A549 treated with RU486 at 1 μM for 4 hours (cell line): ENCODE measurements around the gene ZNF512B. TPM values are rescaled to one million over a fixed set of nuclear protein-coding genes. Genes with fewer than 3 reads are reported as not detected.

Source experiments
- total RNA-seq: library from RNA; stranded (reverse); fragments of 200-300 nt; extraction: Qiagen RNA extraction; gene quantifications from 5 replicates; pipeline ENCODE4 v1.2.3, GENCODE V29; 2022; ENCODE audit warnings: low read depth

Gene ZNF512B, protein sequence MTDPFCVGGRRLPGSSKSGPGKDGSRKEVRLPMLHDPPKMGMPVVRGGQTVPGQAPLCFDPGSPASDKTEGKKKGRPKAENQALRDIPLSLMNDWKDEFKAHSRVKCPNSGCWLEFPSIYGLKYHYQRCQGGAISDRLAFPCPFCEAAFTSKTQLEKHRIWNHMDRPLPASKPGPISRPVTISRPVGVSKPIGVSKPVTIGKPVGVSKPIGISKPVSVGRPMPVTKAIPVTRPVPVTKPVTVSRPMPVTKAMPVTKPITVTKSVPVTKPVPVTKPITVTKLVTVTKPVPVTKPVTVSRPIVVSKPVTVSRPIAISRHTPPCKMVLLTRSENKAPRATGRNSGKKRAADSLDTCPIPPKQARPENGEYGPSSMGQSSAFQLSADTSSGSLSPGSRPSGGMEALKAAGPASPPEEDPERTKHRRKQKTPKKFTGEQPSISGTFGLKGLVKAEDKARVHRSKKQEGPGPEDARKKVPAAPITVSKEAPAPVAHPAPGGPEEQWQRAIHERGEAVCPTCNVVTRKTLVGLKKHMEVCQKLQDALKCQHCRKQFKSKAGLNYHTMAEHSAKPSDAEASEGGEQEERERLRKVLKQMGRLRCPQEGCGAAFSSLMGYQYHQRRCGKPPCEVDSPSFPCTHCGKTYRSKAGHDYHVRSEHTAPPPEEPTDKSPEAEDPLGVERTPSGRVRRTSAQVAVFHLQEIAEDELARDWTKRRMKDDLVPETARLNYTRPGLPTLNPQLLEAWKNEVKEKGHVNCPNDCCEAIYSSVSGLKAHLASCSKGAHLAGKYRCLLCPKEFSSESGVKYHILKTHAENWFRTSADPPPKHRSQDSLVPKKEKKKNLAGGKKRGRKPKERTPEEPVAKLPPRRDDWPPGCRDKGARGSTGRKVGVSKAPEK
- total RNA-seq: 8.0 to 13.0 TPM (median 11.1 TPM) in 5 replicates

GRCh38 chr20:63969838-63970713 is at the start of gene ZNF512B:
Gene ZNF512B (minus strand): TSS chr20:63969930. CDS start chr20:63967950, 1,980 bp downstream.

DNA sequence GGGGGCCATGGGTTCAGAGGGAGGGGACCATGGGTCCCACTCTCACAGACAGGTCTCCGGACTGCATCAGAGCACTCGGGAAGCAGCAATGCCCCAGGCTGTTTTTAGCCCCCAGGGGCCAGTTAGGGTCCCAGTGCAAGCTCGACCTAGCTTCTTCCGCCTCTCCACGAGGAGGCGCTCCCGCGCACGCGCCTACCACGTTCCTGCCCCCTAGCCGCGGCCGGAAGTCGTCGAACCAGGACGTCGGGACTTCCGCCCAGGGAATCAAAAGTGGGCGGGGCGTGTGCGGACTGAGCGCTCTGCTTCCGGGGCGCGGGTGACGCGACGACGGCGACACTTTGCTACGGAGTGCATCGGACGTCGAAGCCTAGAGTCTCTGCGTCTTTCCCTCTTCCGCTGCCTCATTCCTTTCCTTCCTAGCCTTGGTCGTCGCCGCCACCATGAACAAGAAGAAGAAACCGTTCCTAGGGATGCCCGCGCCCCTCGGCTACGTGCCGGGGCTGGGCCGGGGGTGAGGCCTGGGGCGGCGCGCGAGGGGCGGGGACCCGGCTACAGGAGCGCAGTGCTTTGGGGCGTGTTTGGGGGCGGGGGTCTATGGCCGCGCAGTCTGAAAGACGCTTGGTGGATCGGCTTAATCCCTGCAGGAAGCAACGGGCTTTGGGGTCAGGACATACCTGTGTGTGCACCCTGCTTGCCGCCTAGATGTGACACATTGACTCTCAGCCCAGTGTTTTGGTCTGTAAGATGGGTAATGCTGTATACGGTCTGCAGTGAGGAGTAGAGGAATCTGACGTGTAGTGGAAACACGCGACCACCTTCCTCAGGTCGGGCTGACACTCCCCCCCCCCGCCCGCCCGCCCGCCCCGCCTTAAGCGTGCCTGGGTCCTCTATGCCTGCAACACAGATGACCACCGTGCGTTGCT is 11.3 kb upstream of the ZNF512B start, which contains the start of gene PRPF6:
Gene PRPF6, plus strand, starts transcription at position 327 of the 923 bp plus-strand sequence. Its CDS starts 114 bp downstream, at position 441.

GRCh38 chr20:63979557-63980316 is 10.0 kb upstream of the ZNF512B start, which contains the start of gene SAMD10:
Gene SAMD10 (minus strand): TSS chr20:63979642. CDS start chr20:63979467, 175 bp downstream.

GRCh38 chr20:63955827-63956663 is 13.7 kb downstream of the ZNF512B start, which contains the start of gene UCKL1:
Gene UCKL1 (minus strand): TSS chr20:63956416. CDS start chr20:63956372, 44 bp downstream.

Other genes starting within 250 kb of the ZNF512B start
- gene LIME1, start 233.3 kb downstream of the ZNF512B start, total RNA-seq: 3.3 to 10.2 TPM (median 8.5 TPM) in 5 replicates
- gene SLC2A4RG, start 230.2 kb downstream of the ZNF512B start, total RNA-seq: 57.0 to 107 TPM (median 91.7 TPM) in 5 replicates
- 0.46 to 0.96 TPM (median 0.71 TPM) in 5 replicates for gene ZBTB46, start 138.7 kb downstream of the ZNF512B start, total RNA-seq
- not detected in 5 replicates for gene ABHD16B, start 108.4 kb downstream of the ZNF512B start, total RNA-seq
- 119 to 131 TPM (median 126 TPM) in 5 replicates for gene TPD52L2, start 104.7 kb downstream of the ZNF512B start, total RNA-seq
- gene DNAJC5, start 74.8 kb downstream of the ZNF512B start, total RNA-seq: 23.4 to 32.0 TPM (median 28.7 TPM) in 5 replicates
- 20.4 to 34.1 TPM (median 29.5 TPM) in 5 replicates for gene UCKL1, start 13.5 kb downstream of the ZNF512B start, total RNA-seq
- not detected in 5 replicates for gene SAMD10, start 9.7 kb upstream of the ZNF512B start, total RNA-seq
- gene PRPF6, start 11.2 kb upstream of the ZNF512B start, total RNA-seq: 50.6 to 57.0 TPM (median 53.9 TPM) in 5 replicates
- 0.30 to 0.54 TPM (median 0.35 TPM) in 5 replicates for gene C20orf204, start 66.3 kb upstream of the ZNF512B start, total RNA-seq
- 1.3 to 2.8 TPM (median 2.5 TPM) in 5 replicates for gene SOX18, start 79.7 kb upstream of the ZNF512B start, total RNA-seq
- gene TCEA2, start 93.3 kb upstream of the ZNF512B start, total RNA-seq: 30.8 to 54.6 TPM (median 47.8 TPM) in 5 replicates
- 14.9 to 26.7 TPM (median 22.7 TPM) in 5 replicates for gene RGS19, start 109.6 kb upstream of the ZNF512B start, total RNA-seq
- gene OPRL1, start 110.2 kb upstream of the ZNF512B start, total RNA-seq: 0.43 to 0.89 TPM (median 0.61 TPM) in 5 replicates
- gene LKAAEAR1, start 114.5 kb upstream of the ZNF512B start, total RNA-seq: 0.79 to 2.0 TPM (median 1.7 TPM) in 5 replicates
- gene NPBWR2, start 137.6 kb upstream of the ZNF512B start, total RNA-seq: not detected in 5 replicates
- 0.03 to 0.45 TPM (median 0.27 TPM) in 4 of 5 replicates, not detected in the other for gene MYT1, start 194.5 kb upstream of the ZNF512B start, total RNA-seq